HEK293 (cell line): ENCODE measurements around the gene RAD54L.
A peak's percentile ranks its signal among the peaks of the same experiment; 100 is the strongest.

Source experiments
- CTCF ChIA-PET: fragments of 350-600 bp; formaldehyde crosslinking; extraction: SDS; loops from one replicate; lab custom pipeline; 2021; ENCODE audit warnings: antibody characterized with exemption; lab: Yijun Ruan, JAX
- POLR2A ChIA-PET: fragments of 300-600 bp; formaldehyde crosslinking; extraction: SDS; loops from one replicate; lab custom pipeline; 2020; ENCODE audit warnings: antibody characterized with exemption, inconsistent platforms; lab: Yijun Ruan, JAX
- H3K27ac ChIP-seq: fragments of 200-500 bp; sonication (Bioruptor generic); 2 replicates; pipeline ENCODE4 v1.5.1; 2014; ENCODE audit warnings: low read depth, low read length, control low read depth, inconsistent platforms; ENCODE audit errors: extremely low read depth
- H3K36me3 ChIP-seq, 2 experiments: fragments of 200-500 bp in 1 of 2; sonication (Bioruptor generic) in 1 of 2; 1 replicate in 1 of 2; 2 replicates in 1 of 2; pipeline ENCODE4 v1.5.1; 2014 to 2017; ENCODE audit warnings: inconsistent platforms in 2 of 2, low read length in 2 of 2; ENCODE audit not compliant: control insufficient read depth in 2 of 2, insufficient read depth in 1 of 2
- H3K4me1 ChIP-seq: fragments of 200-500 bp; sonication (Bioruptor generic); 2 replicates; pipeline ENCODE4 v1.5.1; 2014; ENCODE audit warnings: mild to moderate bottlenecking, low read length, inconsistent platforms; ENCODE audit not compliant: control insufficient read depth, insufficient read depth
- H3K4me3 ChIP-seq: 2 replicates; pipeline ENCODE4 v1.5.1; 2011; ENCODE audit warnings: low read depth, mild to moderate bottlenecking, control low read depth, low read length, moderate library complexity
- H3K9me3 ChIP-seq: fragments of 200-500 bp; sonication (Bioruptor generic); 2 replicates; pipeline ENCODE4 v1.5.1; 2014; ENCODE audit warnings: low read depth, low read length, inconsistent platforms; ENCODE audit not compliant: control insufficient read depth, insufficient read depth
- CTCF ChIP-seq: fragments of 450-650 bp; formaldehyde crosslinking; IDR thresholded peaks from 2 replicates; pipeline ENCODE4 v1.5.1; 2016; ENCODE audit warnings: missing biosample characterization, missing genetic modification characterization
- SP7 ChIP-seq: fragments of 450-650 bp; formaldehyde crosslinking; IDR thresholded peaks from 2 replicates; pipeline ENCODE4 v1.5.1; 2016; ENCODE audit warnings: missing biosample characterization, missing genetic modification characterization
- ZBTB20 ChIP-seq: fragments of 450-650 bp; formaldehyde crosslinking; IDR thresholded peaks from 2 replicates; pipeline ENCODE4 v1.5.1; 2016; ENCODE audit warnings: missing biosample characterization, missing genetic modification characterization
- ZBTB8A ChIP-seq: fragments of 450-650 bp; formaldehyde crosslinking; IDR thresholded peaks from 2 replicates; pipeline ENCODE4 v1.5.1; 2016; ENCODE audit warnings: missing biosample characterization, missing genetic modification characterization
- ZNF2 ChIP-seq: fragments of 450-650 bp; formaldehyde crosslinking; IDR thresholded peaks from 2 replicates; pipeline ENCODE4 v1.5.1; 2016; ENCODE audit warnings: missing biosample characterization, missing genetic modification characterization
- ZNF280D ChIP-seq: fragments of 450-650 bp; formaldehyde crosslinking; IDR thresholded peaks from 2 replicates; pipeline ENCODE4 v1.5.1; 2016; ENCODE audit warnings: missing biosample characterization, missing genetic modification characterization
- ZNF654 ChIP-seq: fragments of 450-650 bp; formaldehyde crosslinking; IDR thresholded peaks from 2 replicates; pipeline ENCODE4 v1.5.1; 2016; ENCODE audit warnings: low read depth, missing biosample characterization, missing genetic modification characterization
- ZNF660 ChIP-seq: fragments of 450-650 bp; IDR thresholded peaks from 2 replicates; pipeline ENCODE4 v1.5.1; 2018; ENCODE audit warnings: missing biosample characterization, mild to moderate bottlenecking, missing genetic modification characterization
- ZSCAN30 ChIP-seq: fragments of 450-650 bp; IDR thresholded peaks from 2 replicates; pipeline ENCODE4 v1.5.1; 2018; ENCODE audit warnings: missing biosample characterization, mild to moderate bottlenecking, missing genetic modification characterization, moderate library complexity
- TF ChIP-seq, protein P1 (sequence below): fragments of 450-650 bp; formaldehyde crosslinking; IDR thresholded peaks from 2 replicates; pipeline ENCODE4 v1.5.1; 2016; ENCODE audit warnings: missing biosample characterization, missing genetic modification characterization
- TF ChIP-seq, protein P2 (sequence below): fragments of 450-650 bp; formaldehyde crosslinking; IDR thresholded peaks from 2 replicates; pipeline ENCODE4 v1.5.1; 2017; ENCODE audit warnings: missing biosample characterization, missing genetic modification characterization
- TF ChIP-seq, protein P3 (sequence below): fragments of 450-650 bp; formaldehyde crosslinking; IDR thresholded peaks from 2 replicates; pipeline ENCODE4 v1.5.1; 2016; ENCODE audit warnings: missing biosample characterization, missing genetic modification characterization

RAD54L gene

GRCh38 chr1:46223472-46223943, 24.1 kb upstream of the RAD54L start:
- CTCF ChIA-PET: interaction anchor here (0.6 to 6.2 kb wide), 47 partner anchors 9 to 1367 kb away, joined by 3 to 71 read pairs (median 4); partner anchors contain the start of genes LURAP1, NSUN4, P3R3URF and POMGNT1
- H3K4me3 ChIP-seq: no peak overlapping the region
- H3K4me1 ChIP-seq: no peaks in the 10 kb centered on the region
- no peak overlapping the region for H3K27ac ChIP-seq
- no peaks in the 10 kb centered on the region for H3K9me3 ChIP-seq
- POLR2A ChIA-PET: interaction anchor here (0.5 to 1.3 kb wide), 9 partner anchors 9 to 540 kb away, joined by 3 to 7 read pairs (median 3); partner anchors contain the start of genes PIK3R3 and RAD54L
- peaks cover 0 to 6% of the 10 kb centered on the region in 2 experiments; a peak in 1 of 3 replicates for H3K36me3 ChIP-seq
- TF ChIP-seq, protein P1, sequence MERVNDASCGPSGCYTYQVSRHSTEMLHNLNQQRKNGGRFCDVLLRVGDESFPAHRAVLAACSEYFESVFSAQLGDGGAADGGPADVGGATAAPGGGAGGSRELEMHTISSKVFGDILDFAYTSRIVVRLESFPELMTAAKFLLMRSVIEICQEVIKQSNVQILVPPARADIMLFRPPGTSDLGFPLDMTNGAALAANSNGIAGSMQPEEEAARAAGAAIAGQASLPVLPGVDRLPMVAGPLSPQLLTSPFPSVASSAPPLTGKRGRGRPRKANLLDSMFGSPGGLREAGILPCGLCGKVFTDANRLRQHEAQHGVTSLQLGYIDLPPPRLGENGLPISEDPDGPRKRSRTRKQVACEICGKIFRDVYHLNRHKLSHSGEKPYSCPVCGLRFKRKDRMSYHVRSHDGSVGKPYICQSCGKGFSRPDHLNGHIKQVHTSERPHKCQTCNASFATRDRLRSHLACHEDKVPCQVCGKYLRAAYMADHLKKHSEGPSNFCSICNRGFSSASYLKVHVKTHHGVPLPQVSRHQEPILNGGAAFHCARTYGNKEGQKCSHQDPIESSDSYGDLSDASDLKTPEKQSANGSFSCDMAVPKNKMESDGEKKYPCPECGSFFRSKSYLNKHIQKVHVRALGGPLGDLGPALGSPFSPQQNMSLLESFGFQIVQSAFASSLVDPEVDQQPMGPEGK (tag by site-specific recombination): no peak
- TF ChIP-seq ZNF654 (tag by site-specific recombination) (peak; percentile 93), ZBTB8A (tag by site-specific recombination) (peak; percentile 69), CTCF (tag by site-specific recombination) (peak; percentile 93), ZSCAN30 (tag by site-specific recombination) (peak; percentile 20; the same call in 1 of the 2 replicates), ZNF2 (tag by site-specific recombination) (peak; percentile 97), SP7 (tag by site-specific recombination) (0 out of 2 replicates have a peak, but pooled peaks have one; percentile 30), ZBTB20 (peak; percentile 71; the same call in 1 of the 2 replicates), ZNF660 (tag by site-specific recombination) (peak; percentile 60), ZNF280D (tag by site-specific recombination) (no peak)
- TF ChIP-seq, protein P2, sequence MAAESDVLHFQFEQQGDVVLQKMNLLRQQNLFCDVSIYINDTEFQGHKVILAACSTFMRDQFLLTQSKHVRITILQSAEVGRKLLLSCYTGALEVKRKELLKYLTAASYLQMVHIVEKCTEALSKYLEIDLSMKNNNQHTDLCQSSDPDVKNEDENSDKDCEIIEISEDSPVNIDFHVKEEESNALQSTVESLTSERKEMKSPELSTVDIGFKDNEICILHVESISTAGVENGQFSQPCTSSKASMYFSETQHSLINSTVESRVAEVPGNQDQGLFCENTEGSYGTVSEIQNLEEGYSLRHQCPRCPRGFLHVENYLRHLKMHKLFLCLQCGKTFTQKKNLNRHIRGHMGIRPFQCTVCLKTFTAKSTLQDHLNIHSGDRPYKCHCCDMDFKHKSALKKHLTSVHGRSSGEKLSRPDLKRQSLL: no peak
- TF ChIP-seq, protein P3, sequence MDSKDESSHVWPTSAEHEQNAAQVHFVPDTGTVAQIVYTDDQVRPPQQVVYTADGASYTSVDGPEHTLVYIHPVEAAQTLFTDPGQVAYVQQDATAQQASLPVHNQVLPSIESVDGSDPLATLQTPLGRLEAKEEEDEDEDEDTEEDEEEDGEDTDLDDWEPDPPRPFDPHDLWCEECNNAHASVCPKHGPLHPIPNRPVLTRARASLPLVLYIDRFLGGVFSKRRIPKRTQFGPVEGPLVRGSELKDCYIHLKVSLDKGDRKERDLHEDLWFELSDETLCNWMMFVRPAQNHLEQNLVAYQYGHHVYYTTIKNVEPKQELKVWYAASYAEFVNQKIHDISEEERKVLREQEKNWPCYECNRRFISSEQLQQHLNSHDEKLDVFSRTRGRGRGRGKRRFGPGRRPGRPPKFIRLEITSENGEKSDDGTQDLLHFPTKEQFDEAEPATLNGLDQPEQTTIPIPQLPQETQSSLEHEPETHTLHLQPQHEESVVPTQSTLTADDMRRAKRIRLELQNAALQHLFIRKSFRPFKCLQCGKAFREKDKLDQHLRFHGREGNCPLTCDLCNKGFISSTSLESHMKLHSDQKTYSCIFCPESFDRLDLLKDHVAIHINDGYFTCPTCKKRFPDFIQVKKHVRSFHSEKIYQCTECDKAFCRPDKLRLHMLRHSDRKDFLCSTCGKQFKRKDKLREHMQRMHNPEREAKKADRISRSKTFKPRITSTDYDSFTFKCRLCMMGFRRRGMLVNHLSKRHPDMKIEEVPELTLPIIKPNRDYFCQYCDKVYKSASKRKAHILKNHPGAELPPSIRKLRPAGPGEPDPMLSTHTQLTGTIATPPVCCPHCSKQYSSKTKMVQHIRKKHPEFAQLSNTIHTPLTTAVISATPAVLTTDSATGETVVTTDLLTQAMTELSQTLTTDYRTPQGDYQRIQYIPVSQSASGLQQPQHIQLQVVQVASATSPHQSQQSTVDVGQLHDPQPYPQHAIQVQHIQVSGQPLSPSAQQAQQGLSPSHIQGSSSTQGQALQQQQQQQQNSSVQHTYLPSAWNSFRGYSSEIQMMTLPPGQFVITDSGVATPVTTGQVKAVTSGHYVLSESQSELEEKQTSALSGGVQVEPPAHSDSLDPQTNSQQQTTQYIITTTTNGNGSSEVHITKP (tag by site-specific recombination): 0 out of 2 replicates have a peak, but pooled peaks have one; percentile 11
- TF ChIP-seq, all 188 proteins: peak for 9
